Skin epidermis (tissue), 12 donors: Measurements from ENCODE around the gene CDX1.

Experiments used
- H3K27ac ChIP-seq, 21 experiments: fragments of 200-600 bp; sonication (generic) in 11 of 21; one replicate each; pipeline ENCODE4 v1.5.0; 2020; ENCODE audit warnings: mild to moderate bottlenecking in 3 of 21, inconsistent platforms in 2 of 21, moderate library complexity in 2 of 21
- H3K4me3 ChIP-seq, 7 experiments: fragments of 200-600 bp; sonication (generic) in 2 of 7; one replicate each; pipeline ENCODE4 v1.5.0; 2020; ENCODE audit warnings: inconsistent platforms in 2 of 7, mild to moderate bottlenecking in 2 of 7, moderate library complexity in 1 of 7

The CDX1 gene

DNA sequence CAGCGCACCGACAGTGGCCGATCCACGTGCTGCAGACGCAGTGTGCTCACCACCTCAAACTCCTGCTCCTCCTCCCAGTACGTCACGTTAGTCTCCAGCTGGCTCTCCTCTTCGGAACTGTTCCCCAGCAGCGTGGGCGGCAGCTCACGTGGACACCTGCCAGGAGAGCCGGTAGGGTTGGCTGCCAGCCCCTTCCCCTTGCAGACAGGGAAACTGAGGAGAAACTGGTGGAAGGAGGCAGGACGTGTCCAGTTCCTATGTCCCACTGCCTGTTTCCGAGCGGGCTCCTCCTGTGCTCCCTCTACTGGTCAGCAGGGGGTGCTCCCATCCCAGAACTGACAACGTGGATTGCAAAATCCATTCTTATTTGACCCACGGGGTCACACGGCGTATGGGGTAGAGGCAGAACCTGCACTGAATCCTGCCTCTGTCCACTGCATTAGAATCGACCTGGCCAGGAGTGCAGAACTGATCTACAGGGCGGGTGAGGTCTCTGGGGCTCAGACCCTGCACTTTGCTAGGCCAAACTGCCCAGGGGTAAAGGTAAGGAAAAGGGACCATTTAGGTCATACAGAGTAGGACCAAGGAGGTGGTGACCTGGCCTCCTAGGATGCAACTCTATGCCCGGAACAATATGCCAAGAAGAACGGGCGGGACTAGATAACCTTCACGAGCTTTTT lies 36.6 kb upstream of the CDX1 start:
- peak overlapping the region in 4 of 21 experiments; percentile 8 to 39 (median 26) for H3K27ac ChIP-seq
- peak overlapping the region in 1 of 7 experiments; percentile 10 for H3K4me3 ChIP-seq

GRCh38 chr5:150130493-150130922 lies 36.1 kb upstream of the CDX1 start:
- H3K27ac ChIP-seq, result peak overlapping the region in 2 of 21 experiments; percentile 14 to 25
- H3K4me3 ChIP-seq, result no peak overlapping the region

DNA sequence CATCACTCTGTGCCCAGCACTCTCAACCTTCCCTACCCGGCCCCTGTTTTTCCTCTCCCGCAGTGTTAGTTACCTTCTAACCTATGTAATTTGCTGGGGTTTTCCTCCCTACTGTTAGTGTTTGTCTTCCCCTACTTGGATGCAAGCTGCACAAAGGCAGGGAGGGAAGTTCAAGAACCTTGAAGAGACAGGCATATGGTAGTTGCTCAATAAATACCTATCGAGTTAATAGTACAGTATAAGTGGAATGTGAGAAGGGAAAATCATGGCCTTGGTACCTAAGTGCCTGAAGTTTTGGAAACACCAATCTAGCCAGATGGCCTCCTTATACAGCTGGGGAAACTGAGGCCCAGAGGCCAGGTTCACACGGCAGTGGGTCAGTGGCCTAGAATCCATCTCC lies 35.1 kb upstream of the CDX1 start:
- Histone ChIP-seq H3K4me3 (no peak overlapping the region), H3K27ac (peak overlapping the region in 5 of 21 experiments; percentile 7 to 25 (median 23))

GRCh38 chr5:150131978-150132694 lies 34.4 kb upstream of the CDX1 start:
- Histone ChIP-seq H3K4me3 (no peak overlapping the region), H3K27ac (peak overlapping the region in 5 of 21 experiments; percentile 10 to 65 (median 24))

DNA sequence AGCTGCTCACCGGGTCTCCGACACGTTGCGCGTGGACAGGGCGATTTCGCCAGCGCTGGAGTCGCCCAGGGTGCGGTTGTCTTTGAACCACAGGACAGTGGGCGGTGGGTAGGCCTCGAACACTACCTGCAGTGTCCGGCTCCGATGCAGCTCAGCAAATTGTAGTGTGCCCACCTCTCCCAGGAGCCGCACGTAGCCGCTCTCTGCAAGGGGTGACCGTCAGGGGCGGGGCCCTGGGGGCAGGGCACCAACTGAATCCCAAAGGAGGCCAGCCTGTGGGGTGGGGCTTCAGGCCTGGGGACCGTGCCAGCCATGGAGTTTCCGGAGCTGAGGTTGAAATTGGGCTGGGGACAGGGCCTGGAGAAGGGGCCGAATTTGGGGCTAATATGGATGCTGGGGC lies 33.8 kb upstream of the CDX1 start:
- H3K27ac ChIP-seq, result peak overlapping the region in 4 of 21 experiments; percentile 24 to 65 (median 46)

GRCh38 chr5:150133581-150134197 lies 32.9 kb upstream of the CDX1 start:
- H3K4me3 ChIP-seq, result no peak overlapping the region
- H3K27ac ChIP-seq, result peak overlapping the region in 1 of 21 experiments; percentile 21

More for the DNA sequence above, 33.8 kb upstream of the CDX1 start:
- H3K4me3 ChIP-seq, result no peak overlapping the region

- Histone ChIP-seq H3K27ac (peak overlapping the region in 1 of 21 experiments; percentile 17), H3K4me3 (no peak overlapping the region)
Measured at GRCh38 chr5:150134198-150134588, 32.4 kb upstream of the CDX1 start.

- Histone ChIP-seq H3K27ac (peak overlapping the region in 10 of 21 experiments; percentile 9 to 65 (median 40)), H3K4me3 (no peak overlapping the region)
Measured at GRCh38 chr5:150135557-150136304, 30.8 kb upstream of the CDX1 start.

GRCh38 chr5:150136305-150137167 lies 30.0 kb upstream of the CDX1 start:
- peak overlapping the region in 13 of 21 experiments; percentile 4 to 89 (median 32) for H3K27ac ChIP-seq
- H3K4me3 ChIP-seq, result no peak overlapping the region

DNA sequence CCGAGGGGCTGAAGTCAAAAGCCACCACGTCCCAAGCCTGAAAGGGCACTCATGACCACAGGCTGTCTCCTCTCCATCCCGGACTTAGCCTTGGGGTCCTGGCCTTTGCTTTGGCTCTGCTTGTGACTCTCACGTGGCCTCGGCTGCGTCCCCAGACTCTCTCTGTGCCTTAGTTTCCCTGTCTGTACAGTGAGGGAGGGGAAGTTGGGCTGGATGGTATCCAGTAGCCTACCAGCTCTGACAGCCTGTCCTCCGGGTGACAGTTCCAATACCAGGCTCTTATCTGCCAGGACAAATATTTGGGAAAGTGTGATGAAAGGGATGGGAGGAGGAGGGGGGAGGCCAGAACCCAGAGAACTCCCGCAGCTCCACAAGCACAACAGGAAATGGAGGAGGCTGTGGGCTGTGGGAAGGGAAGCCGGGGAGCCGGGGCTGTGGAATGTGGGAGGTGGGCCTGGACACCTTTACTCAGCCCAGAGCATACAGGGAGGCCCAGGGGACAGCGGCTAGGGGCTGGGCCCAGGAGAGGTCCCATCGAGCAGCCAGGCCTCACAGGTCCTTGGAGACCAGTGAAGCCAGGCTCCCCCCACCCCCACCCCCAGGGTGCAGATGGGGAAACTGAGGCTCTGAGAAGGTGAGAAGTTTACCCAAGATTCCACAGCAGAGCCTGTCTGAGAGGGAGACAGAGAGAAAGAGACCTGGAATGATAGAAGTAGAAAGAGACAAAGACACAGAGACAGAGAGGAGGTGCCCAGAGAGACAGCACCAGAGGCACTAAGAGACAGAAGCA lies 29.2 kb upstream of the CDX1 start:
- Histone ChIP-seq H3K27ac (peak overlapping the region in 16 of 21 experiments; percentile 4 to 89 (median 47)), H3K4me3 (no peak overlapping the region)

GRCh38 chr5:150137997-150138396 lies 28.6 kb upstream of the CDX1 start:
- H3K27ac ChIP-seq, result peak overlapping the region in 20 of 21 experiments; percentile 5 to 89 (median 60)
- H3K4me3 ChIP-seq, result no peak overlapping the region

DNA sequence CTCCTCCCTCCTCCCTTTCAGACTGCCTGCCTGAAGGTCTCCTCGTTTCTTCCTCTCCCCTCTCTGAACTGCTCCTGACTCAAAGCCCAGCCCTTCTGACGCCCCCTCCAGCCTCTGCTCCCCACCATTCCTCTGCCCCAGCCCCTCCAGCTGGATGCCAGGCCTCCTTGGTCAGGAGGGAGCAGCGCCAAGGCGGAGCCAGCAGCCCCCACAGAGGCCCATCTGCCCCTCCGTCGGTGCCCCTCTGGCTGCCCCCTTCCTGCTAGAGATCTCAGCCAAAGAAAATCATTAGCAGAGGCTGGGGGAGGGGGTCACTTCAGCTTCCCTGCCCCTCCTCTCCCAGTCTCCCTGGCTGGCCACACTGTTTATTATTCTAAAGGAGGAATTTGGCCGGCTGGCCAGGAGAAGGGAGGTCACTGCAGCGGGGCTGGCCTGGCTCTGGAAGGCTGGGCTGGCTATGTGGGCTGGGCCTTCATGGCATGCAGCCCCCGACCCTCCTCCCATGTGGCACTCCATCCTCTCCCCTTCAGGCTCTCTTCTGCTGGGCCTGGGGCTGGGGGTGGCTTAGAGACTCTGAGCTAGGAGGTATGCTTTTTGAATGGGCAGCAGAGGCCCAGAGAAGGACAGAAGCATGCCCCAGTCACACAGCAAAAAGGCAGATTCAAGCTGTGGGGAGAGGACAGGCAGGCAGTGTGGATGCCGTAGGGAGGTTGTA lies 27.9 kb upstream of the CDX1 start:
- Histone ChIP-seq H3K4me3 (no peak overlapping the region), H3K27ac (peak overlapping the region in 20 of 21 experiments; percentile 5 to 89 (median 66))

- Histone ChIP-seq H3K27ac (peak overlapping the region in 18 of 21 experiments; percentile 5 to 89 (median 74)), H3K4me3 (no peak overlapping the region)
Measured at GRCh38 chr5:150139334-150139733, 27.2 kb upstream of the CDX1 start.

DNA sequence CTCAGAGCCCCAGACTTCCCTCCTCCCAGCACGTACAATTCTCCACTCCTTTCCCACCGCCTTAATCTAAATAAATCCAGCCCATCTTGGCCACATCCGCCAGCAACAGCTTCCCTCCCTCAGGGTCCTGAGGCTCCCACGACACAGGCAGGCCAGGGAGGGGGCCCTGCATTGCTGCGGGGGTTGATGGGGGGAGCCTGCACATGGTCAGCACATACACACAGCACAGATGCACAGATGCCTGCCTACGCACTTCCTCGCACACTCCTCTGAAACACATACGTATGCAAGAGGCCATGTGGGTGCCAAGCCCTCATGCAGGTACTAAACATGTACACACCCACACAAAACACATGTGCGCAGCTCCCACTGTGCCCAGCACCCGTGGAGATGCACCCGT lies 25.7 kb upstream of the CDX1 start:
- Histone ChIP-seq H3K27ac (peak overlapping the region in 19 of 21 experiments; percentile 8 to 89 (median 76)), H3K4me3 (no peak overlapping the region)

DNA sequence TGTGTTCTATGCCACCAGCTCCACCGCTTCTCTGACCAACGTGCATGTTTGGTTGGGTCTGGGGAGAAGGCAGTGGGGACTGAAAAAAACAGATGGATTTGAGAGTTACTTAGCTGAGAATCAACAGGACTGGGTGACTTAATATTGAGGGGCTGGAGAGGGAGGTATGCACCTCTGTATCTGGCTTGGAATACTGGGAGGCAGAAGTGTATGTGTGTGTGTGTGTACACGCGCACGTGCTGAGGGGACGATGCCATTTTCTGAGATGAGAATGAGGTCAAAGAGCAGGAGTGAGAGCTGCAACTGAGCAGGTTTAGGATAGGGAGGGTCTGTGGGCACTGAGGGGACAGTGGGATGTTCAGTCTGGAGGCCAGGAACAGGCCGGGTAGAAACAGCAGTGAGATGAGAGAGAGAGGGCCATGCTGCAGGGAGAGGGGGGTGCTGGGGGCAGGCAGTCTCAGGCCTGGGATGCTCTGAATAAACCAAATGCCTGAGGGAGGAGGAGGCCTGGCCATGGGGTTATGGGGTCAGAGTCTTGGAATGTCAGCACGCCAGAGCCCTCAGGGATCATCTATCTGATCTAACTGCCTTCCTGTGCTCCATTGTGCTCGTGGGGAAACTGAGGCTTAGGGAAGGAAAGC lies 24.9 kb upstream of the CDX1 start:
- peak overlapping the region in 18 of 21 experiments; percentile 2 to 89 (median 70) for H3K27ac ChIP-seq
- no peak overlapping the region for H3K4me3 ChIP-seq

GRCh38 chr5:150142185-150142958 lies 24.2 kb upstream of the CDX1 start:
- H3K4me3 ChIP-seq, result no peak overlapping the region

More at GRCh38 chr5:150142185-150142958, 24.2 kb upstream of the CDX1 start:
- H3K27ac ChIP-seq, result peak overlapping the region in 18 of 21 experiments; percentile 2 to 89 (median 74)
